HG03039 (cell line): ENCODE measurements around the gene RALGPS2.
"Not testable (repeated sequence)": the region's sequence is repeated elsewhere in the genome, so short reads cannot be mapped to it uniquely, and the experiment has no call there.

Experiments used
- ATAC-seq: cut with Tn5 transposase; IDR thresholded peaks from one replicate; pipeline ENCODE4 v1.9.1; 2021; ENCODE audit warnings: mild to moderate bottlenecking, moderate library complexity; ENCODE audit not compliant: unreplicated experiment

The RALGPS2 gene

GRCh38 chr1:178774263-178774662 lies 49.2 kb downstream of the RALGPS2 start:
- ATAC-seq: no peak

GRCh38 chr1:178776553-178776952 lies 51.5 kb downstream of the RALGPS2 start:
- ATAC-seq: no peak

- no peak for ATAC-seq
Measured at GRCh38 chr1:178781533-178782330, 56.7 kb downstream of the RALGPS2 start.

- ATAC-seq: no peak
Measured at GRCh38 chr1:178784131-178784536, 59.1 kb downstream of the RALGPS2 start.

- ATAC-seq: no peak
Measured at GRCh38 chr1:178792394-178792793, 67.3 kb downstream of the RALGPS2 start.

- no peak for ATAC-seq
Measured at GRCh38 chr1:178796013-178796412, 71.0 kb downstream of the RALGPS2 start.

GRCh38 chr1:178797590-178797989 lies 72.5 kb downstream of the RALGPS2 start:
- no peak for ATAC-seq

- ATAC-seq: no peak
Measured at GRCh38 chr1:178798232-178798861, 73.3 kb downstream of the RALGPS2 start.

- ATAC-seq: no peak
Measured at GRCh38 chr1:178802873-178803272, 77.8 kb downstream of the RALGPS2 start.

- no peak for ATAC-seq
Measured at GRCh38 chr1:178806665-178807300, 81.7 kb downstream of the RALGPS2 start.

GRCh38 chr1:178808529-178808928 lies 83.5 kb downstream of the RALGPS2 start:
- ATAC-seq: no peak

- ATAC-seq: no peak
Measured at GRCh38 chr1:178810585-178810984, 85.5 kb downstream of the RALGPS2 start.

- ATAC-seq: no peak
Measured at GRCh38 chr1:178818416-178818815, 93.4 kb downstream of the RALGPS2 start.

- no peak for ATAC-seq
Measured at GRCh38 chr1:178819123-178819522, 94.1 kb downstream of the RALGPS2 start.

GRCh38 chr1:178821134-178821866 lies 96.3 kb downstream of the RALGPS2 start:
- no peak for ATAC-seq

- no peak for ATAC-seq
Measured at GRCh38 chr1:178825167-178825566, 100.1 kb downstream of the RALGPS2 start.

GRCh38 chr1:178844436-178844835 lies 119.4 kb downstream of the RALGPS2 start:
- ATAC-seq: no peak

- ATAC-seq: no peak
Measured at GRCh38 chr1:178846306-178846705, 121.3 kb downstream of the RALGPS2 start.

GRCh38 chr1:178847396-178847849 lies 122.4 kb downstream of the RALGPS2 start:
- ATAC-seq: no peak

GRCh38 chr1:178847919-178848318 lies 122.9 kb downstream of the RALGPS2 start:
- not testable (repeated sequence) for ATAC-seq

- no peak for ATAC-seq
Measured at GRCh38 chr1:178849918-178850317, 124.9 kb downstream of the RALGPS2 start.
